HG02623 (cell line): Measurements from ENCODE around the gene SOX2.

Source experiments
- ATAC-seq: cut with Tn5 transposase; IDR thresholded peaks from one replicate; pipeline ENCODE4 v1.9.1; 2021; ENCODE audit warnings: moderate library complexity; ENCODE audit not compliant: unreplicated experiment

The SOX2 gene

DNA sequence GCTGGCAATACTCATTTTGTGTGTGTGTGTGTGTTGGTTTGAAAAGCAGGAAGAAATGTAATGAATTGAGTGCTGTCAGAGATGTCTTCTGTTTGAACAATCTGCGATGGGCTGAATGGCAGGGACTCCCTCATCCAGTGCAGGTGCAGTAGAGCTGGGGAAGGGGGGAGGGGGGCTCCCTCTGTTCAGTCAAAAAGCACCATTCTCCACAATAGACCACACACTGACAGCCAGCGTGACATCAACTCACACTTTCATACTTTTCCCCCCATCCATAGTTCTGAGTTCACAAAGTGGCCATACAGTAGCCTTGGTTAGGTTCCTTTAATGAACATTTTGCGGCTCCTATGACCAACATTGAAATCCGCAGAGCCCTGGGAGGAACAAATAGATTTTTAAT is 10.4 kb downstream of the SOX2 start:
- ATAC-seq: no peak

DNA sequence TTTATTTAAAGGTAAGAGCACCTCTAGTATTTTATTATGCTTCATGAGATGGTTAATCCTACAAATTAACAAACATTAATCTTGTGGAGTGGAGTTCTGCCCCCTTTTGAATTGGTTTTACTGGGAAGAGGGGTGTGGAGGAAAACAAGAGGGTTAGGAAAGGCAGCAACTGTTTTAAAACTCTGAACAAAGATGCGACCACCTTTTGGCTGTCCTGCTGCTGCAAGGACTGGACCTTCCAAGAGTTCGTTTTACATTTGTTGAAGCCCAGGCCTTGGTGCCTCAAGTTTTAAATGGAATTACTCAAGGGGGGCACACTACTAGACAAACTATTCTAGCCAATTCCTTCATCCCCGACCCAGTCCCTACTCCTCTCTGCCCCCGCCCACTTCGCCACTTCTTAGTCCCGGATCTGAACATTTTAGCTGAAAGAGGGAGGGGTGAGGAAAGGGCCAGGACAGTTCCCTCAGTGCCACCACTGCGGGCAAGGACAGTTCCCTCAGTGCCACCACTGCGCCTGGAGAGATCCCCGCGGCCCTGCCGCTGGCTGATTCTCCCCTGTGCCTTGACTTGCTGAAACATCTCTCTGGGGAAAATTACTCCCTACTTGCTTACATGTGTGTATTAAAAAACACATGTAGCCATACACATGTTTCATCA is 11.2 kb downstream of the SOX2 start:
- ATAC-seq: no peak

GRCh38 chr3:181723625-181724191 is 12.0 kb downstream of the SOX2 start:
- no peak for ATAC-seq

GRCh38 chr3:181724192-181724965 is 12.7 kb downstream of the SOX2 start:
- ATAC-seq: no peak

DNA sequence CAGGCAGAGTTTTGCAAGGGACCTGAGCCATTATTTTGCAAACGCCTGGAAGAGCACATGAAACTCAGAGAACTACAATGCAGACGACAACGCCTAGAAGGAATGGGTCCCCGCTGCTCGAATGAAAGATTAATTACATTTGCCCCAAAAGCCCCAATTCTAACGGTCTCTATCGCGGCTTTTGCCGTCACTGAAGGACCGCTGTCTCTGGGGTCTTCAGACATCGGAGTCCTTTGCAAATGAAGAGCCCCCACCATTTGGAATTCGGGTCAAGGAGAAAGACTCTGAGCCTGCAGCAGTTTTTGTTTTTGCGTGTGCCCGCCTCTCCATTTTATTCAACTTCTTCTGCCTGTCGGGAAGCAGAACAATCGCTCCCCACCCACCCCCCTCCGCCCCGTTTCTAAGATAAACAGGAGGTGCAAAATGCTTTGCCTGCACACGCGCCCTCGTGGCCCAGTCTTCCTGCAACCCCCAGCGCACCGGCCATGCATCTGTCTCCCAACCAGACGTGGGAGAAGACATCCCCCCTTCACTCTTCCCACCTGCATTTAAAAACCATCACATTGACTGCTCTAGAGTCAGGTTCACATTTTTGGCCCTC is 13.5 kb downstream of the SOX2 start:
- no peak for ATAC-seq

DNA sequence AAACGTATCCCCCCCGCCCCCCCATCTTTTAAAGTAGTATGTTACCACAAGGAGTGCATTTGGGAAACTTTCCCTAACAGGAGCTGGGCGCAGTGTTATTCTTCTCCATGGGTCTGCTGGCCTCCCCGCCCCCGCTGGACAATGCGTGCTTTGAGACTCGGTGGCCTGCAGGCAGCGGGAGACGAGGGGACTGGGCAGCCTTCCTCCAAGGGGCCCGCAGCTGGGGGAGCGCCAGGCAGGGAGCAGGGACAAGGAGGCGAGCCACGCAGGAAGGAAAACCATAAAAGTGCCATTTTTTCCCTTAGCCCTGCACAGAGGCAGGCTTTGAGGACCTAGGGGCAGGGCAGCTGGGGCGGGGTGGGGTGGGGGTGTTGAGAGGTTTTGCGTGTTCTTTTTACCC is 14.1 kb downstream of the SOX2 start:
- no peak for ATAC-seq

- no peak for ATAC-seq
Measured at GRCh38 chr3:181726351-181727330, 14.9 kb downstream of the SOX2 start.

DNA sequence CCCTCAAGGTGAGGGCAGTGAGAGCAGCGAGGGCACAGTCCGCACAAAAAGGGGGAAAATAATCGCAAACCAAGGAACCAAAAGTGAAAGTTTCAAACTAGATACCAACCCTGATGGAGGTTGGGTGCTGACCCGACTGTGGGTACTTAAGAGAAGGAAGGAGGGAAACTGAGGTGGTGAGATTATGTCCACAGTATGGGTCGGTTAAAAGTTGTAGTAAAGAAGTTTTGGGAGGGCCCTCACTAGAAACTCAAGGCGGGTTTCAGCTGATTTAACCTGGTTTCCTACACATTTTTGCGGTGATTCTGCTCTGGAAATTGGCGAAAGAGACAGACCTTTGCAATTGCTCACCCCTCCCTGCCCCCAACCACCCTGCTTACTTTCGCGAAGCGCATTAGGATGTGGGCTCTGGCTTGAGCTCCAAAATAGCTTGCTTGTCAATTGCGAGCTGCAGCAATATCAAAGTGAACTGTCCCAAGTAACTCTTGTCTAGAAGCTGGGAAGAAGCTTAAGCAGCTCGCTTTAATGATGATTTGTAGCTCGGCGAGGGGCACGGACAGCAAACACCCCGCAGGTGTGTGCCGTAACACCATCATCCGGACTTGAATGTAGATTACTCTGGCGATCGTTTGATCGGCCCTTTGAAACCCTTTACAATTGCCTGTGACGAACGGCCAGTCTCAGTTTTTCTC is 15.8 kb downstream of the SOX2 start:
- ATAC-seq: no peak

- ATAC-seq: no peak
Measured at GRCh38 chr3:181728470-181729340, 17.0 kb downstream of the SOX2 start.

GRCh38 chr3:181729341-181729869 is 17.7 kb downstream of the SOX2 start:
- no peak for ATAC-seq

- ATAC-seq: no peak
Measured at GRCh38 chr3:181730316-181730715, 18.6 kb downstream of the SOX2 start.

DNA sequence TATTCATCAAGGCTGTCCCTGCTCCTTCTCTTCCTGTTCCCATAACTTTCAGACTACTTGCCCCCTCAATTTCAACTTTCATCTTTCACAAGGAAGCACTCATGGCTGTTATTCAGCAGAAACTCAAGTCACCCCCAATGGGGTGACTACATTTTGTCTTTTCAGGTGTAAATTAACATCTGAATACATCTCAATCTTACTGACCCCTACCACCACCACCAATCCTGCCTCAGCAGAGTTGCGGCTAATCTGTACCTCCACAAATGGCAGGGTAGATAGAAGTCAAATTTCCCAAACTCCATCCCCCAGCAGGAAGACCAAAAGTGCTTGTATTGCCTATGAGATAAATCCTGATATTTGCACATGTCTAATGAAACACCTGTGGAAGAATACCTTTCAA is 19.2 kb downstream of the SOX2 start:
- no peak for ATAC-seq

- no peak for ATAC-seq
Measured at GRCh38 chr3:181735911-181736310, 24.2 kb downstream of the SOX2 start.

GRCh38 chr3:181738551-181738950 is 26.8 kb downstream of the SOX2 start:
- no peak for ATAC-seq

GRCh38 chr3:181739628-181740027 is 27.9 kb downstream of the SOX2 start:
- ATAC-seq: no peak

GRCh38 chr3:181741417-181741816 is 29.7 kb downstream of the SOX2 start:
- ATAC-seq: no peak

GRCh38 chr3:181752202-181752671 is 40.5 kb downstream of the SOX2 start:
- ATAC-seq: no peak

- ATAC-seq: no peak
Measured at GRCh38 chr3:181753391-181753790, 41.7 kb downstream of the SOX2 start.

GRCh38 chr3:181755959-181756358 is 44.2 kb downstream of the SOX2 start:
- no peak for ATAC-seq
